HEK293 (cell line): Measurements from ENCODE around the gene PLEKHG5.
A peak's percentile ranks its signal among the peaks of the same experiment; 100 is the strongest.
"Not testable (repeated sequence)": the region's sequence is repeated elsewhere in the genome, so short reads cannot be mapped to it uniquely, and the experiment has no call there.

Experiments used
- CTCF ChIA-PET: fragments of 350-600 bp; formaldehyde crosslinking; extraction: SDS; loops from one replicate; lab custom pipeline; 2021; ENCODE audit warnings: antibody characterized with exemption; lab: Yijun Ruan, JAX
- POLR2A ChIA-PET: fragments of 300-600 bp; formaldehyde crosslinking; extraction: SDS; loops from one replicate; lab custom pipeline; 2020; ENCODE audit warnings: antibody characterized with exemption, inconsistent platforms; lab: Yijun Ruan, JAX
- H3K27ac ChIP-seq: fragments of 200-500 bp; sonication (Bioruptor generic); 2 replicates; pipeline ENCODE4 v1.5.1; 2014; ENCODE audit warnings: low read depth, low read length, control low read depth, inconsistent platforms; ENCODE audit errors: extremely low read depth
- H3K36me3 ChIP-seq, 2 experiments: fragments of 200-500 bp in 1 of 2; sonication (Bioruptor generic) in 1 of 2; 1 replicate in 1 of 2; 2 replicates in 1 of 2; pipeline ENCODE4 v1.5.1; 2014 to 2017; ENCODE audit warnings: inconsistent platforms in 2 of 2, low read length in 2 of 2; ENCODE audit not compliant: control insufficient read depth in 2 of 2, insufficient read depth in 1 of 2
- H3K4me1 ChIP-seq: fragments of 200-500 bp; sonication (Bioruptor generic); 2 replicates; pipeline ENCODE4 v1.5.1; 2014; ENCODE audit warnings: mild to moderate bottlenecking, low read length, inconsistent platforms; ENCODE audit not compliant: control insufficient read depth, insufficient read depth
- H3K4me3 ChIP-seq: 2 replicates; pipeline ENCODE4 v1.5.1; 2011; ENCODE audit warnings: low read depth, mild to moderate bottlenecking, control low read depth, low read length, moderate library complexity
- H3K9me3 ChIP-seq: fragments of 200-500 bp; sonication (Bioruptor generic); 2 replicates; pipeline ENCODE4 v1.5.1; 2014; ENCODE audit warnings: low read depth, low read length, inconsistent platforms; ENCODE audit not compliant: control insufficient read depth, insufficient read depth
- AEBP2 ChIP-seq: fragments of 450-650 bp; formaldehyde crosslinking; IDR thresholded peaks from 2 replicates; pipeline ENCODE4 v1.5.1; 2016; ENCODE audit warnings: missing biosample characterization, missing genetic modification characterization, borderline replicate concordance
- EGR2 ChIP-seq: fragments of 450-650 bp; formaldehyde crosslinking; IDR thresholded peaks from 2 replicates; pipeline ENCODE4 v1.5.1; 2016; ENCODE audit warnings: low read depth, missing biosample characterization, missing genetic modification characterization
- GLIS1 ChIP-seq: fragments of 450-650 bp; formaldehyde crosslinking; IDR thresholded peaks from 2 replicates; pipeline ENCODE4 v1.5.1; 2016; ENCODE audit warnings: missing biosample characterization, missing genetic modification characterization
- GLIS2 ChIP-seq: fragments of 450-650 bp; formaldehyde crosslinking; IDR thresholded peaks from 2 replicates; pipeline ENCODE4 v1.5.1; 2016; ENCODE audit warnings: missing biosample characterization, missing genetic modification characterization
- KLF1 ChIP-seq: fragments of 450-650 bp; formaldehyde crosslinking; IDR thresholded peaks from 2 replicates; pipeline ENCODE4 v1.5.1; 2016; ENCODE audit warnings: missing biosample characterization, missing genetic modification characterization
- KLF10 ChIP-seq: fragments of 450-650 bp; IDR thresholded peaks from 2 replicates; pipeline ENCODE4 v1.5.1; 2018; ENCODE audit warnings: missing biosample characterization, mild to moderate bottlenecking, missing genetic modification characterization
- MEIS1 ChIP-seq: sonication (generic); formaldehyde crosslinking; IDR thresholded peaks from 2 replicates; pipeline ENCODE4 v1.8.1; 2022; ENCODE audit warnings: missing genetic modification reagents, mild to moderate bottlenecking, borderline replicate concordance
- PRDM1 ChIP-seq: fragments of 450-650 bp; formaldehyde crosslinking; IDR thresholded peaks from 2 replicates; pipeline ENCODE4; 2016; ENCODE audit warnings: missing biosample characterization, missing genetic modification characterization
- SCRT2 ChIP-seq: fragments of 450-650 bp; formaldehyde crosslinking; IDR thresholded peaks from 2 replicates; pipeline ENCODE4 v1.5.1; 2016; ENCODE audit warnings: missing biosample characterization, missing genetic modification characterization
- ZBTB17 ChIP-seq: fragments of 450-650 bp; formaldehyde crosslinking; IDR thresholded peaks from 2 replicates; pipeline ENCODE4 v1.5.1; 2016; ENCODE audit warnings: missing biosample characterization, missing genetic modification characterization
- ZFHX2 ChIP-seq: fragments of 450-650 bp; formaldehyde crosslinking; conservative IDR thresholded peaks from 2 replicates; pipeline ENCODE4 v1.5.1; 2016; ENCODE audit warnings: missing biosample characterization, missing genetic modification characterization
- ZFP41 ChIP-seq: fragments of 450-650 bp; formaldehyde crosslinking; IDR thresholded peaks from 2 replicates; pipeline ENCODE4 v1.5.1; 2016; ENCODE audit warnings: missing biosample characterization, missing genetic modification characterization, borderline replicate concordance
- ZIC2 ChIP-seq: fragments of 450-650 bp; formaldehyde crosslinking; IDR thresholded peaks from 2 replicates; pipeline ENCODE4 v1.5.1; 2016; ENCODE audit warnings: missing biosample characterization, missing genetic modification characterization
- ZNF114 ChIP-seq: fragments of 450-650 bp; formaldehyde crosslinking; IDR thresholded peaks from 2 replicates; pipeline ENCODE4 v1.5.0; 2017; ENCODE audit warnings: missing biosample characterization, missing genetic modification characterization
- ZNF146 ChIP-seq: fragments of 450-650 bp; formaldehyde crosslinking; IDR thresholded peaks from 2 replicates; pipeline ENCODE4 v1.5.1; 2016; ENCODE audit warnings: missing biosample characterization, missing genetic modification characterization
- ZNF335 ChIP-seq: fragments of 450-650 bp; formaldehyde crosslinking; conservative IDR thresholded peaks from 2 replicates; pipeline ENCODE4 v1.5.1; 2016; ENCODE audit warnings: missing biosample characterization, missing genetic modification characterization
- ZNF621 ChIP-seq: fragments of 450-650 bp; formaldehyde crosslinking; IDR thresholded peaks from 2 replicates; pipeline ENCODE4 v1.5.1; 2017; ENCODE audit warnings: missing biosample characterization, missing genetic modification characterization
- ZNF664 ChIP-seq: fragments of 450-650 bp; formaldehyde crosslinking; IDR thresholded peaks from 2 replicates; pipeline ENCODE4 v1.5.1; 2016; ENCODE audit warnings: missing biosample characterization, missing genetic modification characterization
- ZNF707 ChIP-seq: fragments of 450-650 bp; formaldehyde crosslinking; IDR thresholded peaks from 2 replicates; pipeline ENCODE4 v1.5.1; 2016; ENCODE audit warnings: missing biosample characterization, missing genetic modification characterization

The PLEKHG5 gene

GRCh38 chr1:6431645-6432579 is 59.6 kb downstream of the PLEKHG5 start:
- ChIA-PET CTCF (interaction anchor here (0.6 to 4.0 kb wide), 4 partner anchors 9 to 81 kb away, joined by 3 to 22 read pairs (median 4); no protein-coding TSS in a partner anchor), POLR2A (interaction anchor here (0.7 kb wide), 2 partner anchors 8 to 55 kb away, joined by 8 read pairs; no protein-coding TSS in a partner anchor)
- H3K27ac ChIP-seq, H3K9me3 ChIP-seq, H3K4me1 ChIP-seq, H3K4me3 ChIP-seq, H3K36me3 ChIP-seq: not testable (repeated sequence)
- peak; percentile 98 for TF ChIP-seq ZNF664 (tag by site-specific recombination)

- H3K36me3 ChIP-seq, H3K4me3 ChIP-seq, H3K9me3 ChIP-seq, H3K4me1 ChIP-seq, H3K27ac ChIP-seq, POLR2A ChIA-PET: not testable (repeated sequence)
- CTCF ChIA-PET: interaction anchor here (0.9 to 2.1 kb wide), 2 partner anchors 16 to 183 kb away, joined by 3 to 5 read pairs; no protein-coding TSS in a partner anchor
- TF ChIP-seq ZIC2 (tag by site-specific recombination): peak; percentile 86
- TF ChIP-seq ZFHX2 (tag by site-specific recombination): peak; percentile 90
- peak; percentile 17; the same call in 1 of the 2 replicates for TF ChIP-seq GLIS2 (tag by site-specific recombination)
- TF ChIP-seq EGR2 (tag by site-specific recombination): peak; percentile 91
- peak; percentile 73 for TF ChIP-seq GLIS1 (tag by site-specific recombination)
These were observed 61.6 kb downstream of the PLEKHG5 start for GRCh38 chr1:6429660-6430411.

- CTCF ChIA-PET: interaction anchor here (0.6 to 1.9 kb wide), 3 partner anchors 9 to 42 kb away, joined by 3 to 9 read pairs (median 4); no protein-coding TSS in a partner anchor
- H3K4me1 ChIP-seq, H3K9me3 ChIP-seq, POLR2A ChIA-PET, H3K27ac ChIP-seq, H3K36me3 ChIP-seq, H3K4me3 ChIP-seq: not testable (repeated sequence)
These were observed 63.0 kb downstream of the PLEKHG5 start for GRCh38 chr1:6428453-6428852.

GRCh38 chr1:6427441-6428390 is 63.8 kb downstream of the PLEKHG5 start:
- CTCF ChIA-PET: interaction anchor here (0.5 to 1.9 kb wide), 3 partner anchors 10 to 22 kb away, joined by 3 to 9 read pairs (median 4); no protein-coding TSS in a partner anchor
- Histone ChIP-seq H3K27ac (no peak overlapping the region), H3K36me3 (no peaks in the 10 kb centered on the region), H3K4me1 (no peaks in the 10 kb centered on the region; the same call in 1 of the 2 replicates), H3K9me3 (no peaks in the 10 kb centered on the region), H3K4me3 (no peak overlapping the region)
- POLR2A ChIA-PET: no interaction called here
- TF ChIP-seq ZBTB17 (tag by site-specific recombination) (peak; percentile 70), ZFP41 (tag by site-specific recombination) (no peak), KLF10 (tag by site-specific recombination) (no peak), ZNF114 (no peak), GLIS2 (tag by site-specific recombination) (peak; percentile 70), ZNF621 (tag by site-specific recombination) (no peak), ZNF707 (tag by site-specific recombination) (no peak), SCRT2 (tag by site-specific recombination) (peak; percentile 78), AEBP2 (tag by site-specific recombination) (no peak), KLF1 (tag by site-specific recombination) (peak; percentile 24), ZNF335 (tag by site-specific recombination) (peak; percentile 53), PRDM1 (tag by site-specific recombination) (no peak), MEIS1 (CRISPR knock-in tag) (no peak), ZNF146 (no peak)
